EL (cell line): ENCODE measurements around the gene SERPINA4.
A peak's percentile ranks its signal among the peaks of the same experiment; 100 is the strongest.

Experiments
- DNase-seq: peaks from one replicate; pipeline ENCODE4 v3.0.0-alpha.2; 2016

The SERPINA4 gene

DNA sequence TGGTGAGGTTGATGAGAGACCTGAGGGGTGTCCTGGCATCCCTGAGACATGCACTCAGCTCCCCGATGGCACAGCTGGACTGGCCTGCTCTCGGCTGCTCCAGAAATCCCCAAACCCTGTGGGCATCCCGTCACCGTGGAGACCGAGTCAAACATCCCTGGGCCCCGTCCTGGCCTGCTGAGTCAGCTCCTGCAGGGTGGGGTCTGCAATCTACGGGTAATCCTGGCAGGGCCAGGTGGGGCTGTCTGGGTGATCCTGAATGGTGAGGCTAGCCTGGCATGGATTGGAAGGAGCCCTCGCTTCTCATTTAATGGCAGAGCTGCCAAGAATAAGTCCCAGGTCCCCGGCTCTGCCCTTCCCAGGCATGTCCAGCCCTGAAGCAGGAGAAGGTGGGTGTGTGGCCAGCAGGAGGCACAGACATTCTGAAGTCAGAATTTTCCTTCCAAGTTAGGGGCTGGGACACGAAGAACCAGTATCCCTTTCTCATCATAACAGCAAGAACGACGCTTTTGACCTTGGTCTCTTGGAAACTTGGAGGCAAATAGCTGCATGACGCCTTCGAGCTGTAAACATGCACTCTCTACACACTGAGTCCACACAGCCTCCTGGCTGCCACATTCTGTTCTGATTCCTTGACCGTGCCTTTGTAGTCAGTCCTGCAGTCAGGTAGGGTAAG lies 17.7 kb upstream of the SERPINA4 start:
- no peak for DNase-seq

DNA sequence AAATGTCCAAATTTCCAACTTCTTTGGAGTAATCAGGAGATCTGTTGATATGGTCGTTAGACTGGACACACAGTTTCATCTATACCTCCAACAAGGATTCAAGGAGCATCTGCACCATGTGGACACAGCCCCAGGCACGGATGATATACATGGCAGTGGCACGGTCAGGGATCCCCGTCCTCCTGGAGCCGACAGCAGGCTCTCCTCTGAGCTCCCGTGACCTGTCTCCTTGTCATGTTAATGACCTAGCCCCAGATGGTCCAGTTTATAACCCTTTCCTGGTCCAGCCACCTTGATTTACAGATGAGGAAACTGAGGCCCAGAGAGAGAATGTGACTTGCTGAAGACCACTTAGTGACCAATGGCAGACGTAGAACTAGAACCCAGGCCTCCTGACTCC lies 16.5 kb upstream of the SERPINA4 start:
- DNase-seq, result no peak

DNA sequence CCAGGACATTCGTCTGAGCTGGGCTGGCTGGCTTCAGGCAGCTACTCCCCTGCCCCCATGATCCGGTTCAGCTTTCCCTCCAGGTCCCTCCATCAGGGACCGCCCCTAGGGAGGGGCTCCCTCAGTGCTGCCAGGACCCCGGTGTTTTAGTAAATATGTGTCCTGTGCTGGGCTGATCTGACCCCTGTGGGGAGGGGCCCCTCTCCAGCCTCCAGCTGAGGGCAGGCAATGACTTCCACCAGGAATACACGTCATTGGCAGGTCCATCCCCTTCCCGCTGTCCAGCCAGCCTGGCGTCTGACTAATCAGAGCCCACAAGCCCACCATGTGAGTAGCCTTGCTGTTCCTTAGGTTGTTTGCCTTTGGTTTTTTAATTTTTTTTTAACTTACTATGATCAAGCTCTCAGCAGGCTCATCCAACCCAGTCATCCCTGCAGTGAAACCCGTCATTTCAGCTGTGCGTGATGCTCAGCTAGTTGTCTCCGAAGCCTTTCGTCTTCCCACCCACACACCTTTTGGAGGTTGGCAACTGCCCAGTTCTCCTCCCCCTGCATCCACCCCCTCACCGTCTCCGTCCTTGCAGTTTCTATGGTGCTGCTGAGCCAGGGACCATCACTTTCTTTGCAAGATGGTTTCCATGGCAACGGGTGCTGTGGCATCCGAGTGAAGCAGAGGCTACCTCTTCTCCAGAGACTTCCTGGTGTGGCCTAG lies 16.0 kb upstream of the SERPINA4 start:
- no peak for DNase-seq

DNA sequence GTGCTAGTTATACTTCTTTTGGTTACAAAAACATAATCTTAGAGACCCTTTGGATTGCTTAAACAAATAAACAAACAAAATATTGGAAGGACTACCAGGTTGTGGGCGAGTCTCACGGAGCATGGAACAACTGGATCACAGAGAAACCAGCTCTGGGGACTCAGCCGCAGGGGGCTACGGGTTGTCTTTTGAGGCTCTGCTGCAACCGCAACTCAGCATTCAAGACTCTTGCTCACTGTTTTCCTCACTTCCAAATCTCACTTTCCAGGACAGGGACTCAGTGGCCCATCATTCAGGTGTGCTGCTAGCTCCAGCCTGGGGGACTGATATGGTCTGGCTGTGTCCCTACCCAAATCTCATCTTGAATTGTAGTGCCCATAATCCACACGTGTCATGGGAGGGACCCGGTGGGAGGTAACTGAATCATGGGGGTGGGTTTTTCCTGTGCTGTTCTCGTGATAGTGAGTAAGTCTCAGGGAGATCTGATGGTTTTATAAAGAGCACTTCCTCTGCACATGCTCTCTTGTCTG lies 14.0 kb upstream of the SERPINA4 start:
- DNase-seq, result no peak

DNA sequence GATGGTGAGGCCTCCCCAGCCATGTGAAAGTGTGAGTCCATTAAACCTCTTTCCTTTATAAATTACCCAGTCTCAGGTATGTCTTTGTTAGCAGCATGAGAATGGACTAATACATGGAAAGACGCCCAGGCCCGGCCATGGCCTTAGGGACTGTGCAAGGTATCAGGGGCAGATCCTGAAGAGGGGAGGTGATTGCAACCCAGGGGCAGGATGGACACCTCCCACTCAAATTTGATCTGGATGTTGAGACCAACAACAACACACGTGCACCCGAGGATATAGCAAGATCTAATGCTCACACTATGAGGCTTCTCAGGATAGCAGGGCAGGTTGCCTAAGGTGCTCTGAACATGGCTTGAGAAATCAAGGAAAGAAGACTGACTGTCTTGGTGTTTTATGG lies 13.5 kb upstream of the SERPINA4 start:
- no peak for DNase-seq

DNA sequence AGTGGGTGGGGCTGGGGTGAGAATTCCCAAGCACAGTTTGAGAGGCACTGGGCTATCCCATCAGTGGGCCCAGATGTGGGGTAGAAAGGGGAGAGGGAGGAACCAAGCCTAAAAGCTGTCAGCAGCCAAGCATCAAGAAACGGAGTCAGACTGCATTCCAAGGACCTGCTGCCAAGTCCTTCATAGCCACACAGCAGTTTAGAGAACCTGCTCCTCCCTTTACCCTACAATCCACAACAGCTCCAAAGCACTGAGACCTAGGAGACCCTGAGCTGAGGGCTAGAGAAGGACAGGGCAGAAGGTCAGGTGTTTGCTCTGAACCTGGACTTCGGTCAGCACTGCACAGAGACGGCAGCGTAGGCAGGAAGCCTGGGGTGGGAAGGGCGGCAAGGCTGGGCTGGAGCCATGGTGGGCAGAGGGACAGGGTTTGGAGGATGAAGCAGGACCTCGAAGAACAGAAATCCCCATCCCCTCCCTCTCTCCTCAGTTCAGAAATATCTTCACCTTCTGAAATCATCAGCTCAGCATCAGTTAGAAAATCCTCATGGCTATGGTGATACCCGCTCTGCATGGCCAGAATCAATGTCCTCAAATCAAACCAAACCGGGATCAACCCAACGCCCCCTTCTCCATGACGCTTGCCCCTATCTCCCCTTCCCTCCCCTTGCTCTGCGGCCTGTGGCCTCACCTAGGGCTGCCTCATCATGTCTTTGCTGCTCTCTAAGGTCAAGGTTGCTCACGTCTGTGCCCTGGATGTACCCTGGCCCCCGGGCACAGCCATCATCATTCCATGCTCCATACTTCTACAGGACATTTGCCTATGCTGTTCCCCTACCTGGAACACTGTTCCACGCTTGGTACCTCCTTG lies 12.9 kb upstream of the SERPINA4 start:
- no peak for DNase-seq

DNA sequence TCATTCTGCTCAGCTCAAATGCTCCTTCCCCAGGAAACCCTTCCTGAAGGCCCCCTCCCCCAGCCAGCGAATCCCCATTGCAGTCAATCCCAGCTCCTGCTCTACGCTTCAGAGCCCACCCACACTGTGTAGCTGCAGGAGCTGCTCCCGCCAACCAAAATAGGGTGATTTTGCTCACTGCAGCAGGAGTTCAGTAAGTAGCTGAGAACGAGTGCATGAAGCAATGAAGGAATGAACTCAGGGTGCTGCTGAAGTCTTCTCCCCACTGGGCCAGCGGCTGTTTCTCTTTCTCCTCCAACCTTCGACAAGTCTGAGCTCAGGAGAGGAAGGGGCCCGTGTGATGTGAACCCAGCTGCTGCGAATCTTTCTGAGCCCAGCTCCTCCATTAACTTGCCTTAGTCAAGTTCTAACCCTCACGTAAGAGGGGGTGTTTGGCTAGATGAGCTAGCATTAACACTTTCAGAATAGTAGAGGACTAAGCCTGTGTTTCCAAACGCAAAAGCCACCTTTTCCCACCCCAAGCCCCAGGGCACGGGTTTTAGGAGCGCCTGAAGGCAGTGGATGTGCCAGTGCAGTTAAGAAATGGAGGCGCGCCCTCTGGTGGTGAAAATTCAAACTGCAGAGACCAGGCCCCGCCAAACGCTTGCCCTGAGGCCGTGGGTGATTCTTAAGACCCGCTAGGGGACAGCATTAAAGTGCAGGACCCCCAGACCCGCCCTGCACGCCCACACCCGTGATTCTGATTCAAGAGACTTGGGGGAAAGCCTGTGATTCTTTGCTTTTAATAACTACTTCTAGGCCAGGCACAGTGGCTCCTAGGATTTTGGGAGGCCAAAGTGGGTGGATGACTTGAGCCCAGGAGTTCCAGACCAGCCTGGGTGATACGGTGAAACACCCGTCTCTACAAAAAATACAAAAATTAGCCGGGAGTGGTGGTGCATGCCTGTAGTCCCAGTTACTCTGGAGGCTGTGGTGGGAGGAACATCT lies 11.9 kb upstream of the SERPINA4 start:
- peak; percentile 59 for DNase-seq

DNA sequence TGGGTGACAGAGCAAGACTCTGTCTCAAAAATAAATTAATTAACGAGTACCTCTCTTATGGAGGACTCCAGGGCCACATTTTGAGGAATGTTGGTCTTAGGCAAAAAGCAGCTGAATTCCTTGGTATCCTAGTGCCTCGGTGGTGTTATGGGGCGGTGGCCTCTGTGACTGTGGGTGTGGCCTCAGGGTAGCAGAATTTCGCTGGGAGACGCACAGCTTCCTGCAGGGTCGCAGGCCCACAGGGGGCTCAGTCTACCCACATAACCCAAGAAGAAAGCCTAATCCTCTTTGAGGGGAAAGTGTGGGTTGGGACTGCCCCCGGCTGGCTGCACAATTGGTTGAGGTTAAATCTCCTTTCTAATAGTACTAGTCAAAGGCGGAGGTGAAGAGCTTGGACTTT lies 11.2 kb upstream of the SERPINA4 start:
- no peak for DNase-seq

DNA sequence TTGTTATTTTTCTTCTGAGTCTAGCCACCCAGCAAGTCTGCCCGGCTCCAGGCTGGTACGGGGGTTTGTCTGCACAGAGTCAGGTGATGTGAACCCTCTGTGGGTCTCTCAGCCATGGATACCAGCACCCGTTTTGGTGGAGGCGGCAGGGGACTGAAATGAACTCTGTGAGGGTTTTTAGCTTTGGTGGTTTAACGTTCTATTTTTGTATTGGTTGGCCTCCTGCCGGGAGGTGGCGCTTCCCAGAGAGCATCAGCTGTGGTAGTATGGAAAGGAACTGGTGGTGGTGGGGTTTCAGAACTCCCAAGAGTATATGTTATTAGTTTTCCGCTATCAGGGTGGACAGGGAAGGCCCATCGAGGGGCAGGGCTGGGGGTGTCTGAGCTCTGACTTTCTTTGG lies 5.3 kb upstream of the SERPINA4 start:
- no peak for DNase-seq

DNA sequence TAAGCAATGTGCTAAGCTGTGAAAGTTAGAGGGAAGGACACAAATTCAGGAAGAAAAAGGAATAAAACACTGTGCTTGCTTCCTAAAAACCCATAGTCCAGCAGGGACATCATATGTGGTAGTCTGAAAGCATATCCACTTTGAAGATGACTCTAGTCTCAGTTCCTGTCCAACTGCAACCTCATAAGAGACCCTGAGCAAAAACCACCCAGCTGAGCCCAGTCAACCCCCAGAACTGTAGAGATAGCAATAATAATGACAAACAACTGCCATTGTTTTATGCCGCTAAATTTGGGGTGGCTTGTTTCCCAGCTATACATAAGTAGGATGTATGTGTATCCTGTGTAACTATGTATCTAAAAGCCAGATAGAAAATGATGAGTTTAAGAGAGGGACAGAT lies 3.9 kb upstream of the SERPINA4 start:
- no peak for DNase-seq

DNA sequence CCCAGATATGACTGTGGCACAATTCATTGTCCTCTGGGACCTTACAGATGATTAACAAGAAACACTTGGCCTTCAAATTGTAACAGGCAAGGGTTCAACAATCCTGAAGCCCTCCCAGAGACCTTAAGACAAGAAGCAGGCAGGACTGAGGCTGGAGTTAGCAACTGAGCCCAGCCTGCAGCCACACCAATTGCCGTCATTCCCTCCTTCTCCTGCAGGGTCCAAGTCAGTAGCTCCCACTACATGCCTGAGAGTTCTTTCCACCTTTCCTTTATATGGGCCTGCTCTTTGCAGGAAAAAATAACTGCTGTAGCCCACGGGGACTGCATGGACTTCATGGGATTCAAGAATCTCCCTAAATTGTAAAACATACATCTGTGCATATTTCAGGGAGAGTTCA lies 2.4 kb upstream of the SERPINA4 start:
- DNase-seq, result no peak

DNA sequence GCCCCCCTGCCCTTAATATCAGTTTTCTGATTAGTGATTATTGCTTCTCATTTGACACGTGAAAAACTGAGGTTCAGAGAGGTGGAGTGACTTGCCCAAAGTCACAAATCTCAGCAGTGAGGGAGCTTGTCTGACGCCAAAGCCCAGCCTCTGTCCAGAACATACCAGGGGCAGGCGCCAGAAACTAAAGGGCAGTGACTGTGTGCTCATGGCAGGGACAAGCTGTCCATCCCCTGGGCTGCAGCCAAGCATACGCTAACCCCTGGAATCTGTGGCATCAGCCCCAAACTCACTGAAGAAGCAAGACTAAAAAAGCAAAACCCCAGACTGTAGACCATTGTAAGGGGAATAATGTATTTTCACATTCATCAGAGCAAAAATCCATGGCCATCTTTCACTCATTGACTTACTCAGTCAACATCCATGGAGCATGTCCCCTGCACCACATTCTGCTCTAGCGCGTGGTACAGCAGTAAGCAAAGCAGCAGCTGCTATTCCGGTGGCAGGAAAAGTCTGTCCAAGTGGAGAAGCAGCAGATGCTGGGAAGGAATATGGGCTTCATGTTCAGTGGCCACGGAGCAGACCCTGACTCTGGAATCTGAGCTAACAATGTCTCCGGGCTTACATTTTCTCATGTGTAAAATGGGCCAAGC lies 1.5 kb upstream of the SERPINA4 start:
- no peak for DNase-seq

DNA sequence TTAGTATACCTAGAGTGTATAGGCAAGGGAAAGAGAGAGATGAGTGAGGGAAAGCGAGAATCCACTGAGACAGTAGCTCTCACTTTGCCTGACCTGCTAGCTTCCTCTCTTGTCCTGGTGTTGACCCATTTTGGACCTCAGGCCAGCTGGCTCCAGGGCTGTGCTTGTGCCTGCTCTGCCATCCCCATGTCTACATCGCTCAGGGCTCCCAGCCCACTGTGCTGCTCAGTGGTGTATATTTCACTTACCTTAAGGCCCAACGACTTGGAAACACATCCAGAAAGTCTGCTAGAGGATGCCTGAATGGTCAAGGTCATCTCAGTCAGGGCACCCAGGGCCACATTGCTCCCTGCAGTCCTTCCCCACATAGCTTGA lies 964 bp upstream of the SERPINA4 start:
- DNase-seq, result no peak

DNA sequence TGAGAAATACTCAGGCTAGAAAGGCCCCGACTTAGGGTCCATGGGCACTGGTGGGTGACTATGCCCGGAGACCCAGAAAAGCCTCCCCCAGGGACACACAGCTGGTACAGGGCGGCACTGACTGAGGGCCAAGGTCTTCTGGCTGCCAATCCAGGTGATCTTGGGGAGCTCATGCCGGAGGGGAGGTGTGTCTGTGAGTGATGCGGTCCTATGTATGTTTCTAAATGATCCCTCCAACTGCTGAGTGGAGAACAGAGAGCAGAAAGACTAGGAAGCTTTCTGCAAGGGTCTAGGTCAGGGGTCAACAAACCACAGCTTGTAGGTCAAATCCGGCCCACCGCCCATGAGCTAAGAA lies 391 bp downstream of the SERPINA4 start:
- no peak for DNase-seq

DNA sequence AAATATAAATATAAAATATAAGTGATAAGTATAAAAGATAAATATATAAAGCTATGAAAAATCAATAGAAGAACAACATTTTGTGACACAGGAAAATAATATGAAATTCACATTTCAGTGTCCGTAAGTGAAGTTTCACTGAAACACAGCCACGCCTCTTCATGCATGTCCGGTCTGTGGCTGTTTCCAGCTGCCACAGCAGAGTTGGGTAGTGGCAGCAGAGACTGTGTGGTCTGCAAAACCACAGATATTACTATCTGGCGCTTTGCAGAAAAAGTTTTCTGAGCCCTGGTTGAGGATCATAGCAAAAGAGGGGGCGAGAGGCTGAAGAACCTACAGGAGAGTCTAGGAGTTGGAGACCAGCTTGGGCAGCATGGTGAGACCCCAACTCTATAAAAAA lies 780 bp downstream of the SERPINA4 start:
- DNase-seq, result no peak

DNA sequence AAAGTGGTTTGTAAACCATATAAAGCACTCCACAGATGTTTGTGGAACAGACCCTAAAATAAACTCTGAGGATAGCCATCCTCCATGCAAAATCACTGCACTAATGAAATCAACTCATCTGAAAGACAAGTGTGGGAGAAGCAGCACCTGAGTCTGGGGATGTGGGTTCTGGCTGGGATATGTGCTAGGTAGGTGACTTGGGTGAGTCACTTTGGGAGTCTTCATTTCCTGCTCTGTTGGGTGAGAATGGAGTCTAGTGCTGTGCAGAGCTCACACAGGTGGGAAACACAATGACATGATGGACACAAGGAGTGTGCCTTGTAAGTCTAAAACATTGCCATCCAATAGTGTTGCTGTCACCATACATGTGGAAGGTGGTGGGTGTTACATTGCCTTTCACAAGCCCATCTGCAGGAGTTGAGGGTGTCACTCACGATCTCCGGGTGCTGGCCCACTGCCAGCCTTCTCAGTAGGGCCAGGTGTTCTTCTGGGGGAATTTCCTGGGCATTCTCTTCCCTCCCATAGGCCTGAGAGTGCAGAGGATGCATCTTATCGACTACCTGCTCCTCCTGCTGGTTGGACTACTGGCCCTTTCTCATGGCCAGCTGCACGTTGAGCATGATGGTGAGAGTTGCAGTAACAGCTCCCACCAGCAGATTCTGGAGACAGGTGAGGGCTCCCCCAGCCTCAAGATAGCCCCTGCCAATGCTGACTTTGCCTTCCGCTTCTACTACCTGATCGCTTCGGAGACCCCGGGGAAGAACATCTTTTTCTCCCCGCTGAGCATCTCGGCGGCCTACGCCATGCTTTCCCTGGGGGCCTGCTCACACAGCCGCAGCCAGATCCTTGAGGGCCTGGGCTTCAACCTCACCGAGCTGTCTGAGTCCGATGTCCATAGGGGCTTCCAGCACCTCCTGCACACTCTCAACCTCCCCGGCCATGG lies 2.0 kb downstream of the SERPINA4 start:
- no peak for DNase-seq

DNA sequence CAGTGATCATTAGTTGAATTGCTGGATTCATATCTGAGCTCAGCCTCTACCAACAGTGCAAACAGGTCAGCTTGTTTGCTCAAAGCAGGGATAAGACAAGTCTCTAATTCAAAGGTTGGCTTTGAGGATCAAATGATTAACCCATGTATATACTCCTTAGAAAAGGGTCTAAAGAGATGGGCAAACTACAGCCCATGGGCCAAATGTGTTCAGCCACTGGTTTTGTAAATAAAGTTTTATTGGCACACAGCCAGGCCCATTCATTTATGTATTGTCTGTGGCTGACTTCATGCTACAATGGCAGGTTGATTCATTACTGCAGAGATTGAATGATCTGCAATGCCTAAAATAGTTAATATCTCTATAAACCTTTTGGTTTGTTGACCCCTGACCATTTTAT lies 3.1 kb downstream of the SERPINA4 start:
- DNase-seq, result no peak

DNA sequence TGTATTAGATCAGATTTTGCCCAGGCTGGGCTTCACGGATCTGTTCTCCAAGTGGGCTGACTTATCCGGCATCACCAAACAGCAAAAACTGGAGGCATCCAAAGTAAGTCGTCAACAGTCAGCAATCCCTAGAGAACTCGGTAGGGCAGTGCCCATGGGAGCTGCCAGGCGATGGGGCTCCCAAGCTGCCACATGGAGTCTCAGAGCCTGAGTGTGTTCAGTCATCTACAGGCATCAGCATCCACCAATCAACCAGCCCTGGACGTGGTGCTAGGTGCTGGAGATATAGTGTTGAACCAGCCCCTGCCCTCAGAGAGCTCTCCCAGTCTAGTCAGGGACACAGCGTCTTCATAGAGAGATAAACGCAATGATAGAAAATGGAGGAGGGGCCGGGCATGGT lies 6.9 kb downstream of the SERPINA4 start:
- no peak for DNase-seq

DNA sequence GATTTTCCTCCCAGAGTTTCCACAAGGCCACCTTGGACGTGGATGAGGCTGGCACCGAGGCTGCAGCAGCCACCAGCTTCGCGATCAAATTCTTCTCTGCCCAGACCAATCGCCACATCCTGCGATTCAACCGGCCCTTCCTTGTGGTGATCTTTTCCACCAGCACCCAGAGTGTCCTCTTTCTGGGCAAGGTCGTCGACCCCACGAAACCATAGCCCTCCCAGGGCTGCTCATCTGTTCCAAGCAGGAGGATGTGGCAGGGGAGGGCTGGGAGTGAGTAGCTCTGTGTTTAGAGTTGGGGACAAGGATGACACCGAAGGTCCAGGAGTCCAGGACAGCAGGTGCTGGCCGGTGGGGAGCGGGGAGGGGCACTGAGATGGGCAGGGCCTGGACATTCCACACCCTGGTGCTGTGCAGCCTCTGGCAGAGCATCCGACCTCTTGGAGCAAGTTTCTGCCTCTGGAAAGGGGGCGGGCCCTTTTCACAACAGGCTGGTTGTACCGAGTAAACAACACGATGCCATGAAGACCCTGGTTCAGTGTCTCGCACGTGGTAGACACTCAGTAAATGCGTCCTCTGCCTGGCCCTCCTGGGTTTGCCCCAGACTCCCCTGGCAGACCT lies 8.2 kb downstream of the SERPINA4 start:
- DNase-seq, result no peak

DNA sequence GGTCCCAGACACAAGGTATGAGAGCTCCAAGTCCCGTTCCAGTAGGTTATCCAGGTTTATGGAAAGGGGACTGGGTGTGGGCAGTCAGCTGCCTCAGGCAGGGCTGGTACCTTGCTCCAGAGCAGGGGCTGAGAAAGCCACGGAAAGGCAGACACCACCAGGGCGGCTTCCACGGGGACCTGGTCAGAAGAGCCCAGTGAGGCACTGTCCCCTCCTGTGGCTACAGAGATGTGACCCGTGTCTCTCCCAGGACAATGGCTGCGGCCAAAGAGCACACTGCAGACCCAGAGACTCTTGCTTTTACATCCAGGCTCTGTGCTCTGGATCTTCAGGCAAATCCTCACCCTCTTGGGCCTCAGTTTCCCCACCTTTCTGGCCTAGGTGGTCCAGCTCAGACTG lies 8.8 kb downstream of the SERPINA4 start:
- DNase-seq, result no peak
